Neural cell (in vitro differentiated cells): ENCODE data around the gene LPCAT3.

Experiments used
- CTCF ChIP-seq: fragments of 450-650 bp; IDR thresholded peaks from 2 replicates; pipeline ENCODE4 v1.5.1; 2014; ENCODE audit warnings: antibody characterized with exemption, mild to moderate bottlenecking, moderate library complexity; ENCODE audit not compliant: poor library complexity, severe bottlenecking
- POLR2AphosphoS5 ChIP-seq: IDR thresholded peaks from 2 replicates; pipeline ENCODE4 v1.6.1; 2012
- REST ChIP-seq: IDR thresholded peaks from 2 replicates; pipeline ENCODE4 v1.6.1; 2012; ENCODE audit warnings: borderline replicate concordance
- SMC3 ChIP-seq: fragments of 450-650 bp; conservative IDR thresholded peaks from 2 replicates; pipeline ENCODE4 v1.6.1; 2014; ENCODE audit warnings: antibody characterized with exemption, mild to moderate bottlenecking, moderate library complexity; ENCODE audit not compliant: poor library complexity

GRCh38 chr12:7012024-7012607 lies 6.2 kb downstream of the LPCAT3 start:
- TF ChIP-seq CTCF = no peak
- no peak for TF ChIP-seq POLR2AphosphoS5
- TF ChIP-seq SMC3 = no peak
- TF ChIP-seq REST = no peak
